Astrocyte of the spinal cord (primary cell): Measurements from ENCODE around the gene CPM.

Experiments
- DNase-seq: peaks from one replicate; pipeline ENCODE4 v3.0.0; 2011; ENCODE audit warnings: low read depth, low spot score
- H3K4me3 ChIP-seq: 2 replicates; pipeline ENCODE4 v1.5.1; 2011; ENCODE audit warnings: low read depth, mild to moderate bottlenecking, low read length, moderate library complexity
- in situ Hi-C: cut with HindIII; loops from 2 replicates; pipeline ENCODE4 v1.10.0; 2017; ENCODE audit warnings: low sequenced_read_pairs
- TF ChIP-seq, protein P1 (sequence below): IDR thresholded peaks from 2 replicates; pipeline ENCODE4 v1.5.1; 2012; ENCODE audit warnings: low read depth, mild to moderate bottlenecking, low read length, inconsistent platforms

CPM gene

DNA sequence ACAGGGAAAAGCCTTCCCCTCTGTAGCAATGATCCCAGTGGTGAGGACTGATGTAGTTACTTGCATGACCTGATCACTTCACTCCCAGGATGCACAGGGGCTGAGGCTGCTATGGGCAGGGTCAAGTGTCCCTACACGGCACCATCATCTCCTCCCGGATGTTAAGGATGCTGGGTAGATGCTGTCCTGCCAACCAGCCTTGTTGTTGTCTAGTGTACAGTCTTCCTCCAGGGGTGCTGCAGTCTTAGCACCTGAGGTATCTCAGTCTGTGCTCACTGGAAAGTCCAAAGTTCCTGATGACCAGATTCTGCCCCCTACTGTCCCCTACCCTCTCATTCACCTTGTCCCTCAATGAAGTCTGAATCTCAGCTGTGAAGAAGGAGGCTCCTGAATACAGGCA lies 20.1 kb downstream of the CPM start:
- no peak for DNase-seq
- in situ Hi-C loops, result no loop called here
- TF ChIP-seq, protein P1, sequence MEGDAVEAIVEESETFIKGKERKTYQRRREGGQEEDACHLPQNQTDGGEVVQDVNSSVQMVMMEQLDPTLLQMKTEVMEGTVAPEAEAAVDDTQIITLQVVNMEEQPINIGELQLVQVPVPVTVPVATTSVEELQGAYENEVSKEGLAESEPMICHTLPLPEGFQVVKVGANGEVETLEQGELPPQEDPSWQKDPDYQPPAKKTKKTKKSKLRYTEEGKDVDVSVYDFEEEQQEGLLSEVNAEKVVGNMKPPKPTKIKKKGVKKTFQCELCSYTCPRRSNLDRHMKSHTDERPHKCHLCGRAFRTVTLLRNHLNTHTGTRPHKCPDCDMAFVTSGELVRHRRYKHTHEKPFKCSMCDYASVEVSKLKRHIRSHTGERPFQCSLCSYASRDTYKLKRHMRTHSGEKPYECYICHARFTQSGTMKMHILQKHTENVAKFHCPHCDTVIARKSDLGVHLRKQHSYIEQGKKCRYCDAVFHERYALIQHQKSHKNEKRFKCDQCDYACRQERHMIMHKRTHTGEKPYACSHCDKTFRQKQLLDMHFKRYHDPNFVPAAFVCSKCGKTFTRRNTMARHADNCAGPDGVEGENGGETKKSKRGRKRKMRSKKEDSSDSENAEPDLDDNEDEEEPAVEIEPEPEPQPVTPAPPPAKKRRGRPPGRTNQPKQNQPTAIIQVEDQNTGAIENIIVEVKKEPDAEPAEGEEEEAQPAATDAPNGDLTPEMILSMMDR, result no peak
- H3K4me3 ChIP-seq, result no peak overlapping the region

DNA sequence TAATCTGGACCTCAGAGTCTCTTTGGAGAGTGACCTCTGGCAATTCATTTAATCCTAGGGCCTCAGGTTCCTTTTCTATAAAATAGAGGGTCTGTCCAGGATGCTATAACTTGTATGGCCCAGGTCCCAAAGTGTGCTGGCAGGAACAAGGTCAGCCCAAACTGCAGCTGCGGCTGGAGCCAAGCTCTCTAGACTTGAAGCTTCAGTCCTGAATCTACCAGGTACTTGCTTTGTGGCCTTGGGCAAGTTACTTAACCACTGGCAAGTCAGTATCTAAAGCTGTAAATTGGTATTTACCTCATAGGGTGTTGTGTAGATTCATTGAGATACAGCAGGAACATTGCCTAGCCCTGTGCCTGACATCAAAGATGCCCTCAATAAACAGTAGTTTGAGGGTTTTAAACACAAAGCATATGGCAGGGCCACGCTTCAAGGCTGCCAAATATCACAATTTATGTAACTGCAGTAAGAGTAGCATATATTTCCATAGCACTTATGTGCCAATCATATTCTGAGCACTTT lies 21.7 kb downstream of the CPM start:
- DNase-seq, result no peak
- H3K4me3 ChIP-seq, result no peak overlapping the region
- TF ChIP-seq, protein P1, result no peak
- in situ Hi-C loops, result no loop called here

DNA sequence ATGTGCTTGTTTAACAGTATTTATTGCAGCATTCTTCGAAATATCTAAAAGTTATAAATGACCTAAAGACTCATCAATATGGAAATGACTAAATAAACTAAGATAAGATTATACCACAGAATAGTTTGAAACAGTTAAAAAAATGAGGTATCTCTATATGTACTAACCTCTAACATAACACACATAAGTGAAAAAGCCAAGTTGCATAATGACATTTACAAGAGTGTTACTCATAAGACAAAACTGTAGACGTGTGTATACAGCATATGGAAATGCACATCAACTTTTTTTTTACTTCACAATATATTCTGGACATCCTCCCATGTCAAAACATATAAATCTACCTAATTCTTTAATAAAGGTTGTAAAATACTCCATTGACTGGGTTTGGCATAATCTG lies 22.8 kb downstream of the CPM start:
- no peak for DNase-seq
- TF ChIP-seq, protein P1, result no peak
- H3K4me3 ChIP-seq, result no peak overlapping the region
- in situ Hi-C loops, result no loop called here

DNA sequence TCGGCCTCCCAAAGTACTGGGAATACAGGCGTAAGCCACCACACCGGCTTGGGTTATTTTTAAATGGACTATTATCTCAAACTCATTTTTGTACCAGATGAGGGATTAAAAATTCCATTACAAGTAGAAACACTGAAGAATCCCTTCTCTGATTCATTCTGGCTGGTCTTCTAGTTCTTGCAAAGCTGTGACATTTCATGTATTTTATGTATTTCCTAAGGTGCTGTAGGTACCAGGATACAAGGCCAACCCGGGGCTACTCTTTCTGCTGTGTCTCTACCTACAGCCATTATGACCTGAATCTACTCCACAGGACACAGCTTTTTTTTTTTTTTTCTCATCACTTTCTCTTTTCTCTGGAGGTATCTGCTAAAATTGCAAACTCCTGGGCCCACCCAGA lies 24.9 kb downstream of the CPM start:
- in situ Hi-C loops, result no loop called here
- no peak overlapping the region for H3K4me3 ChIP-seq
- DNase-seq, result no peak
- TF ChIP-seq, protein P1, result no peak

DNA sequence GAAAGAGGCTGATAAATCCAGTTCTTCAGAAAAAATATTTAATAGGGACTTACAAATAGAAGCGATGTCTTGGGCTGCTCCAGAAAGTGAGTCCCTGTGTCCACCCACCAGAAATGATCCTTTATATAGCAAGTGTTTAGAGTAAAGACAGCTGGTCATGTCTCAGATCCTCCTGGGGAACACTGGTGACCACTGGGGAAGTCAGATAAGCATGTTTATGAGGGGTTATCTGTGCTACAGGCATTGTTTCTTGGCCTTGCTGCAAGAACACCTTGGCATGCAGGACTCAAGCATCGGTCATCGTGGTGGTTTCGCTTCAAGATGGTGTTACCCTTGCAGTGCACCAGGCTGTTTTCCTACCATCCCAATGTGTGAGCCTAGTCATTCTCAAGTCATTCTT lies 27.2 kb downstream of the CPM start:
- no peak for DNase-seq
- H3K4me3 ChIP-seq, result no peak overlapping the region
- in situ Hi-C loops, result no loop called here
- TF ChIP-seq, protein P1, result no peak

DNA sequence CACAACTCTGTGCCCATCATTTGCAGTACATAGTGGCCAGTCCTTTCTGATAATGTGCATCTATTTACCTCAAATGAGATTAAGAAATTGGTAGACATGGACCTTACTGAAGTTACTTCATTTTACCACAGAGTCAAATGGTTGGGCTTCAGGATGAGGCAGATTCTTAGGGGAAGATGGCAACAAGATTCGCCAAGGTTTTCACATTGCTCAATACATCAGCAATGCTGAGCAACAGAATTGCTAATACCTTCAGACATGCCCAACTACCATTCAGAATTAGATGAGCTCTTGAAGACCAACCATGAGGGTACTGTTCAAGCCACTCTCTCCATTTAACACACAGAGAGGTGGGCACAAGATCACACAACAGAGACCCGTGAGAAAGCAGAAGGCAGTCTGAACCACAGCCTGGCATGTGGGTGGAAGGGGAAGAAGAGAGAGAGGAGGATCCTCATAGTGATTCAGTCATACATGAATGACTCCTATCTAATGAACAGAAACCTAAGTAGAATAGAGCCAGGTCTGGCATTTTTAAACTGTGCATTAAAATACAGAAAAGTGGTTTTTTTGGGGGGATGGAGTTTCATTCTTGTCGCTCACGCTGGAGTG lies 28.5 kb downstream of the CPM start:
- TF ChIP-seq, protein P1, result no peak
- in situ Hi-C loops, result no loop called here
- H3K4me3 ChIP-seq, result no peak overlapping the region
- DNase-seq, result no peak
